ENCODE measurements around the gene NANOS2.

Gene NANOS2

GRCh38 chr19:45913874-45914830, at the start of gene NANOS2:
Gene NANOS2, minus strand, starts transcription at chr19:45914778. Its CDS starts 85 bp downstream, at chr19:45914693.
- peak; percentile 42 for DNase-seq

GRCh38 chr19:45962021-45962420, 47.4 kb upstream of the NANOS2 start:
- no peak for DNase-seq

- no peak for DNase-seq
Measured at GRCh38 chr19:45960595-45961235, 46.1 kb upstream of the NANOS2 start.

GRCh38 chr19:45959517-45960025, 45.0 kb upstream of the NANOS2 start:
- DNase-seq = no peak

- DNase-seq = no peak
Measured at GRCh38 chr19:45958769-45959516, 44.4 kb upstream of the NANOS2 start.

GRCh38 chr19:45958320-45958719, 43.7 kb upstream of the NANOS2 start:
- DNase-seq = no peak

- DNase-seq = no peak
Measured at GRCh38 chr19:45955905-45956608, 41.5 kb upstream of the NANOS2 start.

GRCh38 chr19:45954156-45954555, 39.6 kb upstream of the NANOS2 start:
- no peak for DNase-seq

- no peak for DNase-seq
Measured at GRCh38 chr19:45953676-45954075, 39.1 kb upstream of the NANOS2 start.

GRCh38 chr19:45952686-45953505, 38.3 kb upstream of the NANOS2 start:
- DNase-seq = peak; percentile 40

GRCh38 chr19:45952341-45952685, 37.7 kb upstream of the NANOS2 start:
- DNase-seq = no peak

- DNase-seq = no peak
Measured at GRCh38 chr19:45947926-45948325, 33.3 kb upstream of the NANOS2 start.

- no peak for DNase-seq
Measured at GRCh38 chr19:45940515-45940805, 25.9 kb upstream of the NANOS2 start.

- DNase-seq = no peak
Measured at GRCh38 chr19:45939792-45940514, 25.4 kb upstream of the NANOS2 start.

- DNase-seq = peak; percentile 16
Measured at GRCh38 chr19:45938733-45939319, 24.2 kb upstream of the NANOS2 start.

- no peak for DNase-seq
Measured at GRCh38 chr19:45935267-45935666, 20.7 kb upstream of the NANOS2 start.

- DNase-seq = no peak
Measured at GRCh38 chr19:45934551-45935230, 20.1 kb upstream of the NANOS2 start.

- no peak for DNase-seq
Measured at GRCh38 chr19:45933759-45934158, 19.2 kb upstream of the NANOS2 start.

- no peak for DNase-seq
Measured at GRCh38 chr19:45931055-45931454, 16.5 kb upstream of the NANOS2 start.

- no peak for DNase-seq
Measured at GRCh38 chr19:45929247-45929646, 14.7 kb upstream of the NANOS2 start.
